OCI-LY7 (cell line): ENCODE measurements around the gene ASXL2. TPM values are rescaled to one million over a fixed set of nuclear protein-coding genes. Genes with fewer than 3 reads are reported as not detected.
"Not testable (repeated sequence)": the region's sequence is repeated elsewhere in the genome, so short reads cannot be mapped to it uniquely, and the experiment has no call there.

Experiments
- BruUV-seq: library from RNA; stranded (reverse); fragments of 400-500 nt; replicated peaks from 2 replicates; lab custom pipeline; 2021; lab: Mats Ljungman, UMichigan
- CTCF ChIA-PET: fragments of 300-600 bp; sonication (Branson Sonifier 250); formaldehyde crosslinking; loops from one replicate; lab custom pipeline; 2022; ENCODE audit warnings: antibody characterized with exemption; ENCODE audit not compliant: unreplicated experiment; lab: Charles Lee
- POLR2A ChIA-PET: fragments of 300-600 bp; sonication (Branson Sonifier 250); formaldehyde crosslinking; loops from one replicate; lab custom pipeline; 2022; ENCODE audit warnings: antibody characterized with exemption; lab: Charles Lee
- DNase-seq: peaks from one replicate; pipeline ENCODE4 v3.0.0-alpha.2; 2015; ENCODE audit warnings: low spot score
- H2AFZ ChIP-seq: fragments of 200-600 bp; sonication (generic), shearing (Covaris generic); 2 replicates; pipeline ENCODE4 v1.6.1; 2014; ENCODE audit warnings: mild to moderate bottlenecking, antibody characterized with exemption, low read length, moderate library complexity
- H3K27ac ChIP-seq: fragments of 200-600 bp; sonication (generic); 2 replicates; pipeline ENCODE4 v1.5.1; 2014; ENCODE audit warnings: mixed run types, low read depth, mild to moderate bottlenecking, moderate library complexity, low read length, inconsistent platforms; ENCODE audit not compliant: poor library complexity, severe bottlenecking
- H3K36me3 ChIP-seq: fragments of 200-600 bp; sonication (generic); 2 replicates; pipeline ENCODE4 v1.6.1; 2014; ENCODE audit warnings: mild to moderate bottlenecking, antibody characterized with exemption, low read length, moderate library complexity, mixed read lengths; ENCODE audit not compliant: insufficient read depth
- H3K4me1 ChIP-seq: fragments of 200-600 bp; sonication (generic); 2 replicates; pipeline ENCODE4 v1.5.1; 2014; ENCODE audit warnings: mild to moderate bottlenecking, low read length; ENCODE audit not compliant: insufficient read depth, poor library complexity, severe bottlenecking
- H3K4me2 ChIP-seq: fragments of 200-600 bp; sonication (generic); 2 replicates; pipeline ENCODE4 v1.6.1; 2014; ENCODE audit warnings: mild to moderate bottlenecking, low read length
- H3K4me3 ChIP-seq: fragments of 200-600 bp; sonication (generic); 2 replicates; pipeline ENCODE4 v1.5.1; 2014; ENCODE audit warnings: mild to moderate bottlenecking, low read depth, low read length; ENCODE audit not compliant: poor library complexity, severe bottlenecking
- H3K79me2 ChIP-seq: fragments of 200-600 bp; sonication (generic); 2 replicates; pipeline ENCODE4 v1.6.1; 2016; ENCODE audit warnings: low read depth, mild to moderate bottlenecking, low read length, moderate library complexity, mixed read lengths; ENCODE audit not compliant: insufficient read depth
- H3K9me2 ChIP-seq: fragments of 200-600 bp; sonication (generic); 2 replicates; pipeline ENCODE4 v1.6.1; 2016; ENCODE audit warnings: mild to moderate bottlenecking, low read length, mixed read lengths; ENCODE audit not compliant: insufficient read depth
- H3K9me3 ChIP-seq: fragments of 200-600 bp; sonication (generic); 2 replicates; pipeline ENCODE4 v1.6.1; 2014; ENCODE audit warnings: mild to moderate bottlenecking, mixed run types, low read length, mixed read lengths
- H4K20me1 ChIP-seq: fragments of 200-600 bp; sonication (generic); 2 replicates; pipeline ENCODE4 v1.6.1; 2014; ENCODE audit warnings: mild to moderate bottlenecking, antibody characterized with exemption, low read length, moderate library complexity, mixed read lengths; ENCODE audit not compliant: insufficient read depth
- CTCF ChIP-seq: fragments of 200-600 bp; sonication (generic); conservative IDR thresholded peaks from 2 replicates; pipeline ENCODE4 v1.5.1; 2014; ENCODE audit warnings: mild to moderate bottlenecking, antibody characterized with exemption, low read length, moderate library complexity, mixed read lengths
- EZH2phosphoT487 ChIP-seq: fragments of 200-600 bp; sonication (generic); IDR thresholded peaks from 2 replicates; pipeline ENCODE4 v1.6.1; 2018; ENCODE audit warnings: low read depth, borderline replicate concordance, mild to moderate bottlenecking, mixed run types, antibody characterized with exemption, low read length, moderate library complexity, mixed read lengths
- intact Hi-C: fragments of 100-400 bp; cut with micrococcal nuclease; formaldehyde crosslinking; loops from one replicate; pipeline ENCODE4 v1.10.0; 2022; ENCODE audit not compliant: unreplicated experiment
- total RNA-seq, 2 experiments: library from RNA; depleted of rRNA in 1 of 2; stranded (reverse); fragments of >200 nt in 1 of 2; shearing (Covaris generic) in 1 of 2; gene quantifications; 2 replicates each; pipeline ENCODE4 v1.2.3, GENCODE V29; 2014 to 2022

ASXL2 gene
- total RNA-seq, 2 experiments from 2014 or later: 12.4 to 31.8 TPM

GRCh38 chr2:25917832-25918231 lies 39.5 kb upstream of the ASXL2 start:
- Histone ChIP-seq H2AFZ (no peak overlapping the region), H4K20me1 (no peaks in the 10 kb centered on the region), H3K4me3 (no peak overlapping the region), H3K9me3 (no peaks in the 10 kb centered on the region), H3K4me1 (no peaks in the 10 kb centered on the region), H3K79me2 (no peaks in the 10 kb centered on the region), H3K9me2 (no peaks in the 10 kb centered on the region), H3K4me2 (no peak overlapping the region), H3K36me3 (no peaks in the 10 kb centered on the region), H3K27ac (no peak overlapping the region)
- CTCF ChIA-PET: no interaction called here
- no TSS peak for BruUV-seq
- TF ChIP-seq EZH2phosphoT487: no peak
- no peak for TF ChIP-seq CTCF
- intact Hi-C loops: no loop called here
- no peak for DNase-seq
- POLR2A ChIA-PET: no interaction called here

GRCh38 chr2:25917411-25917810 lies 39.1 kb upstream of the ASXL2 start:
- H3K9me3 ChIP-seq, H3K27ac ChIP-seq, H3K4me2 ChIP-seq, DNase-seq, H3K36me3 ChIP-seq, H3K9me2 ChIP-seq, H3K79me2 ChIP-seq, CTCF ChIA-PET, POLR2A ChIA-PET, H2AFZ ChIP-seq, H3K4me3 ChIP-seq, H4K20me1 ChIP-seq, intact Hi-C loops, BruUV-seq, H3K4me1 ChIP-seq: not testable (repeated sequence)

- POLR2A ChIA-PET: interaction anchor here (0.6 kb wide), 1 partner anchor 224 kb away, joined by 4 read pairs; no protein-coding TSS in a partner anchor
- BruUV-seq, H2AFZ ChIP-seq, H3K4me2 ChIP-seq, H3K9me2 ChIP-seq, H3K9me3 ChIP-seq, H3K4me1 ChIP-seq, H3K4me3 ChIP-seq, H3K27ac ChIP-seq, H3K79me2 ChIP-seq, H4K20me1 ChIP-seq, DNase-seq, intact Hi-C loops, H3K36me3 ChIP-seq: not testable (repeated sequence)
- CTCF ChIA-PET: interaction anchor here (0.6 kb wide), 1 partner anchor 38 kb away, joined by 3 read pairs; the partner anchor contains the start of gene ASXL2
These were observed 37.9 kb upstream of the ASXL2 start for GRCh38 chr2:25915944-25916772.

- H3K4me2 ChIP-seq, intact Hi-C loops, BruUV-seq, DNase-seq, H4K20me1 ChIP-seq, H3K79me2 ChIP-seq, H3K9me3 ChIP-seq, H2AFZ ChIP-seq, H3K36me3 ChIP-seq, H3K4me1 ChIP-seq, H3K27ac ChIP-seq, H3K9me2 ChIP-seq, H3K4me3 ChIP-seq: not testable (repeated sequence)
- POLR2A ChIA-PET: interaction anchor here (0.7 kb wide), 1 partner anchor 88 kb away, joined by 3 read pairs; no protein-coding TSS in a partner anchor
- CTCF ChIA-PET: interaction anchor here (0.6 kb wide), 1 partner anchor 37 kb away, joined by 3 read pairs; the partner anchor contains the start of gene ASXL2
These were observed 37.1 kb upstream of the ASXL2 start for GRCh38 chr2:25915411-25915810.

GRCh38 chr2:25913696-25913973 lies 35.3 kb upstream of the ASXL2 start:
- H3K4me2 ChIP-seq, POLR2A ChIA-PET, H3K27ac ChIP-seq, H3K4me3 ChIP-seq, H4K20me1 ChIP-seq, DNase-seq, intact Hi-C loops, H3K36me3 ChIP-seq, H3K9me3 ChIP-seq, BruUV-seq, H3K79me2 ChIP-seq, H2AFZ ChIP-seq, H3K4me1 ChIP-seq, H3K9me2 ChIP-seq, CTCF ChIA-PET: not testable (repeated sequence)
